Esophagus squamous epithelium (tissue), 4 donors: ENCODE data around the gene GSE1.

Experiments
- CTCF ChIP-seq, 6 experiments: fragments of 450-650 bp in 4 of 6; fragments of 200-600 bp in 2 of 6; sonication (generic) in 2 of 6; IDR thresholded peaks; one replicate each; pipeline ENCODE4 v1.5.1; 2016 to 2019; ENCODE audit warnings: antibody characterized with exemption in 6 of 6, mild to moderate bottlenecking in 4 of 6, moderate library complexity in 4 of 6
- POLR2A ChIP-seq, 4 donors: fragments of 450-650 bp; IDR thresholded peaks; one replicate each; pipeline ENCODE4 v1.6.1; 2017; ENCODE audit warnings: antibody characterized with exemption in 4 of 4, mild to moderate bottlenecking in 4 of 4, moderate library complexity in 3 of 4

GRCh38 chr16:85719605-85720301 is 106.6 kb downstream of the GSE1 start:
- no peak for TF ChIP-seq CTCF (IDR thresholded peaks at IDR 0.05)
- TF ChIP-seq POLR2A (IDR thresholded peaks at IDR 0.05), result no peak
